CD4-positive, alpha-beta T cell treated with Interleukin-10 for 1 hour (primary cell): ENCODE measurements around the gene GPC6.
A peak's percentile ranks its signal among the peaks of the same experiment; 100 is the strongest.

Experiments
- DNase-seq: peaks from one replicate; pipeline ENCODE4 v3.0.0-alpha.2; 2020

GPC6 gene

DNA sequence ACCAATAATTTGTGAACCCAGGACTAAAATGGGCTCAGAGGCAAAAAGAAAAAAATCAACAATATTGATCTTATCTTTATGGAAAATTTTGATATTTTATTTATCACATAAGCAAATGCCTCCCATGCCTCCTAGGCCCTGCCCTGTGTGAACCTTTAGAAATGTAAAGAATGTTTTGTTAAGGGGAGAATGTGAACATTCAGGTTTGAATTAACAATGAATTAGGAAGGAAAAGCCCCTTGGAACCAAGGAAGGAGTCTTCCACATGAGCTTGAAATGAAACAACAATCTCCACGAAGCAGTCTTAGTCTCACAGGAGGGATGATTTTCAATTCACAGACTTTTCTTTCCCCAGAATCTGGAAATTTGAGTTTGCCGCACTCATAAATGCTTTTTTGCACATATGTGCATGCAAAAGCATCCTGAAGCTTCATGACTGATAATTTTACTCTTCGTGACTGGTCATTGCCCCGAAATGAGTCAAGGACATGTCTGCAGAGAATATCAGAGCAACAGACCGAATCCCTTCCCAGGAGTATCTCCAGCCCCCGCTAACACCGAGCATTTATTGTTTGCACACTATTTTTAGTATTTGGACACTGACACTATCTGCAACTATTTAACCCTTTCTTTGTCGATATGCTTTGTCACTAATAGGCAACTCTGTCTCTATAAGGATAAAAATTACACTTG, 1117.7 kb downstream of the GPC6 start:
- DNase-seq, result no peak

DNA sequence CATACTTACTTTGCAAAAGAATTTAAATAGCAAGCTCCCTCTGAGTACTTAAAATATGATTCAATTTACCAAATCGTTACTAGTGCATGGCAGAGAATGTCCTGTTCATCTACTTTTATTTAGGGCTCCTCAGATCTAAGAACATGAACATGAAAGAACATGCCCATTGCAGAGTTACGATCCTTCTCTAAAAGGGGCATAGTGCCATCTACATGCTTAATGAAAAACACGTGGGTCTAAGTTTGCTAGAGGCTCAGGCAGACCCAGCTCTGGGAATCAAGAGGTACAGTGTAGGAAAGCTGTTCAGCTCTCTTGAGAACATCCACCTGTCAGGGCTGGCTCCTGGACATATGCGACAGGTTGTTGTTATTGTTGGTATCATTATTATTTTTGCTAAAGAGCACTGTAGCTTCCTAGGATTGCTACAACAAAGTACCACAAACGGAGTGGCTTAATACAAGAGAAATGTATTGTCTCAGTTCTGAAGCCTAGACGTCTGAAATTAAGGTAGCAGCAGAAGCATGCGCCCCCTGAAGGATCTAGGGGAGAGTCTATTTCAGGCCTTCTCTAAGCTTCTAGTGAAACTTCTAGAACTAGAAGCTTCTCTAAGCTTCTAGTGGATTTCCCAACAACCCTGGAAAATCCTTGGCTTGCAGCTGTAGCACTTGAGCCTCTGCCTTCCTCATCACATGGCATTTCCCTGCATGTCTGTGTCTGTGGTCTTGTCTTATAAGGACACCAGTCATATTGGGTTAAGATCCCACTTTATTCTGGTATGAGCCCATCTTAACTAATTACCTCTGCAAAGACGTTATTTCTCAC, 1119.0 kb downstream of the GPC6 start:
- DNase-seq, result peak; percentile 56

DNA sequence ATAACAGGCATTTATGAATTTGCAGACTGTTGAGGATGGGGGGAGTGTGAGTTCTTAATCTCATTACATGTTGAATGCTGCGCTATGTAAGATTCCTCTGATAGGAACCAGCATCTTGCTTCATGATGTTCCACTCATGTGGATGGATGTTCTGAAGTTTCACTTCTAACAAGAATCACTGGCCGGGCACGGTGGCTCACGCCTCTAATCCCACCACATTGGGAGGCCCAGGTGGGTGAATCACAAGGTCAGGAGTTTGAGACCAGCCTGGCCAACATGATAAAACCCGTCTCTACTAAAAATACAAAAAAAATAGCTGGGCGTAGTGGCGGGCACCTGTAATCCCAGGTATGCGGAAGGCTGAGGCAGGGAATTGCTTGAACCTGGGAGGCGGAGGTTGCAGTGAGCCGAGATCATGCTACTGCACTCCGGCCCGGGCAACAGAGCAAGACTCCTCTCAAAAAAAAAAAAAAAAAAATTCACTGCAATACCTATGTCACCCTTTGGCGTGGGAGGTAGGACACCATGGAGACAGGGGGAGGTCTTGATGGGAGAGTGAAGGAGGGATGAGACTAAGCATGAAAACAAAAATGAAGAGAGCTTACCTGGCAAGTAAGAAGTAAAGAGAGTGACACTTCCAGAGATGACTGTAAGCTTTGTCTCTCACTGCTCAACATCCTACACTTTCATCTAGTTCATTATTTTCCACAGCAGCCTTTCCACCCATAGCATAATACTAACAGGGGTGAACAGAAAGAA, 1119.8 kb downstream of the GPC6 start:
- no peak for DNase-seq

DNA sequence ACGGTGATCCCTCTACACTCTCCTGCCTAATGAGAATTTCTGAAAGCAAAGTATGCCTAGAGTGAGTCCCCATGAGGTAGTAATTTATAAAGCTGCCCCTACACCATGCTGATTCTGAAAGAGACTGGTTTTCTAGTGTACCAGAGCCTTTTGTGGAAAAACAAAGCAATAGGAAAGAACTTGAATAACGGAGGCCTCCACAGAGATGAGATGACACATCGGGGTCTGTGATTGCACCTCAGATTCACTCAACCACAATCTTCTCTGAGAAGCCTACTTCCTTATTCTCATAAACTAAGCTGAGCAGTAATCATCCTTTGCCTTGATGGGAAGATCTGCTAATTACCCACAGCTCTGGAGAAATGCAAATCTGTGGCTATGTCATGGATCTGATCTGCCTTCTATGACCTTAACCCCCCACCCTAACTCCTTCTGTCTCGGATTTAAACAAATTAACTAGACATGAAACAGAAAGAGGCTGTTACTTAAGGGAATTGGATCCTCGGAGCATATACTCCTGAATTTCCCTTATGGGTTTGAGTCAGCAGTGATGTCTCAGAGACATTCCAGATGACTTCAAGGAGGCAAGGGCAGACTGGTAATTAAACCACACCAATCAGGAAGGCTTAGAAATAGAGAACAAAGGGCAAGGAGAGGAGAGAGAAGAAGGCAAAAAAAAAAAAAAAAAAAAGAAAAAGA, 1124.8 kb downstream of the GPC6 start:
- DNase-seq, result no peak

DNA sequence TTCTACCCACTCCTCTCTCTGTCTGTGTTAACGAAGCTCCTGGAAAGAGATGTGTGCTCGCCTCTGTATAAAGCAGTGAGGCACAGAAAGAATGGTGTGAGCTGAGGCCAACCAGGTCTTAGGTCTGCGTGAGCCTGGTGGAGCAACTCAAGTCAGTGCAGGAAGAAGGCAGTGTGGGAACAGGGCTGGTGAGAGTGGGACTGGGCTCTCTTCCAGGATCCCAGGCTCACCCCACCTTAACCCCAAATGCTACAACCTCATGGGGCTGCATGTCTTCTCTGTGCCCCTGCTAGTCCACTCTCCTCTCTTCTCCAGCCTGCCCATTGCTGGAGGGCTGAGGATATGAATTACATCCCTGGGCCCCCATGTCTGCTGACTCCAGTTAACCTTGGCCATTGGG, 1125.5 kb downstream of the GPC6 start:
- DNase-seq, result no peak

DNA sequence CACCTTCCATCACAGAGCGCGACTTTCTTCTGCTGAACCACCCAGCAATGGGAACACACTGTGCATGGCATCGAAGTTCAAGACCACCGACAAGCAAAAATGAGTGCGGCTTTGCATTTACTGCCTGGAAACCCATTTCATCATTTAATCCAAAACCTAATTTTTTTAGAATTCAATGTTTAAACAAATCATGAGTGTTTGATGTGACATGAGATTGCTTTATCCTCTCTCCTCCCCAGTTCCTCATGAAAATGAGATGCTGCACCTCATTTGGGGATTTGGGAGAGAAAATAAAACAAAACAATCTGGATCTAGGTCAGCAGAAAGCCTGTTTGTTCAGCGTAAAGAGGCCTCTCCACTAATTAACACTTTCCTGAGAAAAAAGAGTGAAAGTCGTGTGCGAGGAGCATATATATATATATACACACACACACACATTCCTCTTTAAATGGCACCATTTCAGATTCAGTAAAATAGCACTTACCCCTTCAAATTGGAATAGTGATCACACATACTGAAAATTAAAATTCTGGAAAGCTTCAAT, 1126.6 kb downstream of the GPC6 start:
- DNase-seq, result no peak

DNA sequence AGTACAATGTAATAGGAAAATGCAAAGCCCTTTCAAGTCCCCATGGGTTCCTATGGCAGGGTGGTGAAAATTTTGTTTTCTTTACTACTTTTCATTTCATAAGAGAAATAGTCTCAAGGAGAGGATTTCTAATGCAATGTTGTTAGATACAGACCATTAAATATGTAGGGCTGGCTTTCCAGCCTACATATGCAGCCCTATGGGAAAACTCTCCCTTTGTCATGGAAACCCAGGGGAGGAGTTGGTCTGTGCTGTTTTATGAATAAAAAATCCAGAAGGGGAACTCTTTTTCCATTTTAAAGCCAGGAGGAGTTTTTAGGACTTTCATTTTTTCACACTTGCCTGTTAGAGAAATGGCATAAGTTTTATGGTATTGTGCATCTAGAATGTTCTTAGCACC, 1133.3 kb downstream of the GPC6 start:
- DNase-seq, result no peak

DNA sequence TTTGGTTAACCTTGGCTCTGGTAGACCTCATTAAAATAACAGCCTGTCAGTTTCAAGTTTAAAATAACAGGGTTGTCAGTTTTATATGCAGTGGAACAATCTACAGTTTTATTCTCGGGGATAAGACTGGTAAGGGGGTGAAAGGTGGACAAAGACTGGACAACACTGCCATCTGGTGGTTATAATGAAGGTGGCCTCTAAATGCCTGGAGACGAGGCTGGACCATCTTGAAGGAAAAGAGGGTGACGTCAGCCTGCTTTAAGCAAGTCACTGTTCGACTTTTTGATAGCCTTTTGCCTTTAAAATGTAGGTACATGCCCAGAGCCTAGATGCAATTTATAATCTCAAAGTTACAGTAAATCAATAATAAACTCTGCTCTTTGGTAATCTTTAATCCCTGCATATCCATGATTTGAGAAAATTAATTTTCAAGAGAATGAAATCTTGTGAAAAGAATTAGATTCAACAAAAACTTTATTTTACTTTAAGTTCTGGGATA, 1135.9 kb downstream of the GPC6 start:
- peak; percentile 78 for DNase-seq

DNA sequence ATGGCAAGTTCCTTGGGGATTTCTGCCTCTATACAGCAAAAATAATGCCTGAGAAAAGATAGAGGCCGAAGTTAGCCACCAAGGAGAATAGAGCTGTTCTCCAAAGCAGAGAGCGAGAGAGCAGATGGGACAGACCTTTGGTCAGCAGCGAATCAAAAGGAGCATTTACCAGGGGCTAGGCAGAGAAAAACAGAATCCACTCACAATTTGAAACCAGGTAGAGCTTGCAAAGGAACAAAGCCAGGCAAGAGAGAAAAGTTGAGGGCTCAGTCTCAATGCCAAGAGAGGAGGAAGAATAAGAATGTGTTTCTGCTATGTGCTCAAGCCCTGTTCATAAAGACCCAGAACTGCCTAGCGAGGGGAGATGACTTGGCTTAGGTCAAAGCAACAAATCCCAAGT, 1140.1 kb downstream of the GPC6 start:
- no peak for DNase-seq

DNA sequence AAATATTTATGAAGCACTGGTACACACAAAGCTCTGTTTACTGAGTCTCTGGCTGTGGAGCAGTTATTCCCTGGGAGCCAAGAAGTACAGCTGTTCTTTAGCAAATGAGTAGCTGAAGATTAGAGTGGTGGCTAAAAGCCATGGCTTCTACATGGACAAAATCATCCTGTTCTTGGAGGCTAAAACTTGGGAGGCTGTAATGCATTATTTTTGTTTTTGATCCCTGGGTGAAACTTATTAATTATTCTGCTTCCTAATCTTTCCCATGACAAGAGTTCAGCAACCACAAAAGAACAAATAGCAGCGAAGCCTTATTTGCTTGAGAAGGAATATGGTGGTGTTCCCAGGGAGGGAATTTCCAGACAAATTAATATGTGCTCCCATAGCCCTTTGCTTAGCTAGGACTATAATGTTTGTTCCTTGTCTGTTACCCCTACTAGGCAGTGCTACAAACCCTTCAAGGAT, 1143.4 kb downstream of the GPC6 start:
- DNase-seq, result no peak

DNA sequence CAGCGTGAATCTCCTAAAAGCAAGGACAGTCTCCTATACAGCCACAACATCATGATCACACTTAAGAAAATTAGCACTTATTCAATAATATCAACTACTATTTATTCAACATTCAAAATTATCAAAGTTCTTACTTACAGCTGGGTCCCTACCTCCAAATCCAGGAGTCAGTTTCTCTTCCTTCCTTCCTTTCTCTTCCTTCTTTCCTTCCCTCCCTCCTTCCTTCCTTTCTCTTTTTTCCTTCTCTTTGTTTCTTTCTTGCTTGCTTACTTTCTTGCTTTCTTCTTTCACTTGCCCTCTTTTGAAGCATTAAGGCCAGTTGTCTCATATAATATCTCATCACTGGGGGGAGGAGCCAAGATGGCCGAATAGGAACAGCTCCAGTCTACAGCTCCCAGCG, 1145.2 kb downstream of the GPC6 start:
- no peak for DNase-seq

DNA sequence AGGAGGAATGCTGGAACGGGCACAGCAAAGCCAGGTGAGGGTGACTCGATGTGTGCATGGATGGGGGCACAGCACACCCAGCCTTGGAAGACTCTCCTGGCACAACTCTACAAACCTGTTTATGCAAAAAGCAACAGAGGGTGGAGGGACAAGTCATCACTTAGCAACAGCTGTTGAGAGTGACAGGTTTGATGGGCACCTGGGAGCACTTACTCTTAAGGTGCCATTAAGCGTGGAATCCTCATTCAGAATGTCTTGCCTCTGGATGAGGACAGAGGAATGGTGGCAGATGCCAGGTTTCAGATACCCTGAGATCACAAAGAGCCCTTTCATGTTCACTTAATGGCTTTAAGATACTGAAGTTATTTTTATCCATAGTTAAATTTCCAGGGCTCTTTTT, 1155.9 kb downstream of the GPC6 start:
- no peak for DNase-seq

DNA sequence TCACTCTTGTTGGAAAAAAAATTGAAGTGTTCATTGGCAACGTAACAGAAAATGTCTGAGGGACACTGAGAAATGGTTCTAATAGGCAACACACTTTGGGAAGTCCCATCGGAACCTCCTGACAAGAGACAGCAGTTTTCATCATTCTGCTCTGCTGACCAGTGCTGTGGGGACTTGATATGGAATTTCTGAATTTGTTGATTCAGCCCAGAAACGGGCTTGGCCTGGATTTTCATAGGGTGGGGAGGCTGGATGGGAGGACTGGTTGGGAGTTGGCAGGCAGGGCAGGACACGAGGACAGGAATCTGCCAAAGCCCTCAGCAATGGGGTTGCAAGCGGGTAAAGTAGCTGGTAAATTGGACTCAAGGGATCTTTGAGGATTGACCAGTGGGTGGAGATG, 1156.4 kb downstream of the GPC6 start:
- DNase-seq, result no peak

DNA sequence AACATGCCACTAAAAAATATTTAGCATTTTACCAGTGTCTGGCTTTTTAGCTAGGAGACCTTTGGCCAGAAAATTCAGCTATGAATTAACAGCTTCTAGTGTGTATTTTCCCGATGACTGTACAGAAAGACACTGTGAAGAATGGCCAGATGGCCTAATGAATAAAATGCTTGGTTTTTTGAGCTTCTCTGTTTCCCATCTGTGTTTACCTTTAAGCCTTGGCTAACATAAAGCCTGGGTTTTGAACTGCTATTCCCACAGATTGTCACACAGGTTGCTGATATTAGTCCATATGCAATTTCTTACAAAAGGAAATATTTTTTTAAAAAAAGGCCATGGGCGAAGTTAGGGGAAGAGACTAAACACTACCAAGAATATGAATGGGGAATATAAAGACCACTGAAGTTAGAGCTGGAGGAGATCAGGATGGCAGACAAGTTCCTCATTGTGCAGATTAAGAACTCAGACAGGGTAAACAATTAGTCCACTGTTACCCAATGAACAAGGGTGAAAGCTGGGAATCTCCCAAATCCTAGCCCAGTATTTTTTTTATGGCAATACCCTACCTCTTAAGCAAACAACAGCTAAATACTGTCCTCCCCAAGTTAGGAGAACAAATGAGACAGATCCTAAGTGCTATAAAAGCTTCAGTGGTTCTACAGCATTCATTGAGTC, 1157.8 kb downstream of the GPC6 start:
- no peak for DNase-seq

DNA sequence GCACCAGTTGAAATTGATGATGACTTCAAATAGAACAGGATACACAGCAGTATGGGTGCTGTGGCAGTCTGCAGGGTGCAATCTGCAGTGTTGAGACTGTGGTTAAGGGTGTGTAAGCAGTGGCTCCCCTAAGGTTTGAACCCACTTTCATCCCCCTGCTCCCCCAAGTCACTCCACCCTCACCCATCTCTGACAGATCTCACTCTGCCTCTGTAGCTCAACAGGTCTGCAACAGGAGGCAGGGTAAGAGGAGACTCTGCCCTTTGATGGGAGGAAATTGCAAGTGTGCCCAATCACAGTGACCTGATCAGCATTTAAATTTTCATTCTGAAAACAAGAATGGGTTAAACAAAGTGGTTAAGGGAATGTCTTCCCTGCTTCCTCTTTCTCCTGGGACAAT, 1160.4 kb downstream of the GPC6 start:
- DNase-seq, result no peak

DNA sequence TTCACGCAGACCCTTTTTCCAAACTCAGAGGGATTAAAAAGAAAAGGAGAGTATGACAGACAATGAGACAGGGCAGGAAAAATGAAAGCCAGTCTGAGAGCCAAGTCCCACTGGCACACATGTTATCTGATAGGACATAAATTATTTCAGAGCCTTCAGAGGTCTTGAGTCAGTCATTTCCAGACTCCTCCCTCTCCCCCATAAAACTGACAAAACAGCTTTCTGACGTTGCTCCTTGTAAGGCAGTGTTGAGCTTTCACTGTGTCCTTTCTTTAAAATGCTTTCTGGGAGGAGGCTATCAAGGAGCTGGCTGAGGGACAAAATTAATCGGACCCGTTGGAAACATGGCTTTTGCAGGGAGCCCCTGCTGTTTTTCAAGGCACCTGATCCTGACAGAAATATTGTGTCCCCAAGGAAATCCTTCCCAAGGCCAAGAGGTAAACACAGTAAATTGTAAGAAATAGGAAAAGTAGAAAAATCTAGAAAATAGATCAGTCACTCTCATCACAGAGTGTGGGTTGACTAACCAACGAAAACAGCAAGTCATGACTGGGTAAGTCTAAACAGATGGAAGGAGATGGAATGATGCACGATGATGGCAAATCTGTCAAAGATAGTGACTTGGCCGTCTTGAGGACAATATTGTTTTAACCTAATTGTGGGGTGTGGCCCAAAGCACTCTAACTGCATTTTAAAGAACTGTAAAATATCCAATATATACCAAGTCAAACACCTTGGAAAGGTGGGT, 1163.2 kb downstream of the GPC6 start:
- no peak for DNase-seq

DNA sequence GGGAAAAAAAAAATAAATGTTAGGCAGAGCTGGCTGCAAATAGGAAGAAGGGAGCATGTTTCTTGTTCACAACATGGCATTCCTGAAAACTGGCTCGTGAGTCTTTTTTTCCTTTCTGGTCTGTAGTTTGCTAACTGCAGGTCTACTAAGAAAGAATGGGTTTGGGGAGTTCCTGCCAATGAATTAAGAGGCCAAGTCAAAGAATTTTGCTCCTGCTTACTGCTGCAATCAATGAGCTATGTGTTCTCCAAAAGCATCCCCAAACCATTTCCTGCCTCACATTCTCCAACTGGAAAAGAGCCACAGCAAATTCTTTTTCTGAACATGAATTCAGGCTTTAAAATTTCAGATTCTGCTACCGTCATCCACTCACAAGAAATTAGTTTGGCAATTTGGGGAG, 1164.3 kb downstream of the GPC6 start:
- DNase-seq, result no peak

DNA sequence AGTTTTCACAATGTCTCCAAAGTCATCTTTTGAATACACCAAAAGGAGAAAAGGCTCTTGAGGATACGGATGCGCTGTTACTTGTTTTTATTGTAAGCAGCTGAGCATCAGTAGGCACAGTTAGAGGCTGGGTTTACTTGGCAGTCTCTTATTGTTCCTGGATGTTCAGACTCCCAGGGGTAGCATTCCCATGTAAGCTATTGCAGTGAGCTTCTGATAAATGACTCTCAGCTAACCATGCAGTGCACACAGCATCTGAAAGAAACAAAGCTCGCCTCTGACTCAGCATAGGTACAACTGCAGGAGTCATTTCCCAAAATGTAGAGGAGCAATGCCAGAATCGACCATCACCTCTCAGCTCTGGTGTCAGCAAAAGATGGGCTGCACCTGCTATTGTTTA, 1168.1 kb downstream of the GPC6 start:
- DNase-seq, result no peak

DNA sequence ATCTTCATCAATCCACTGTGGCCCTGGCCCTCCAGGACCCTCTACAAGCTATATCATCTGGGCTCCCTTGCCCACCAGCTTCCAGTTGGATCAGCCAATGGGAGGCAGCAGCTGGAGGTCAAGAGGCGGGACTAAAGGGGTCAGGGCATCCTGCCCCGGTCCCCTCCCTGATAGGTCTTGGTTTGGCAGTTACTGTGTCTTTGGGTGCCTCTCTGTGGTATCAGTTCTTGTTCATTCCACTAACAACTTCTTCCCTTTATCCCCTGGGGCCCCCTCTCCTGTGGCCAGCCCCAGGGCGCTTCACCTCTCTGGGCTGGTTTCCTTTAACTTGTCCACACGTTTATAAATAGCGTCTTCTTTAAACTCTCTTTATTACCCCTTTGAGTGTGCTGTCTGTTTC, 1169.3 kb downstream of the GPC6 start:
- DNase-seq, result no peak

DNA sequence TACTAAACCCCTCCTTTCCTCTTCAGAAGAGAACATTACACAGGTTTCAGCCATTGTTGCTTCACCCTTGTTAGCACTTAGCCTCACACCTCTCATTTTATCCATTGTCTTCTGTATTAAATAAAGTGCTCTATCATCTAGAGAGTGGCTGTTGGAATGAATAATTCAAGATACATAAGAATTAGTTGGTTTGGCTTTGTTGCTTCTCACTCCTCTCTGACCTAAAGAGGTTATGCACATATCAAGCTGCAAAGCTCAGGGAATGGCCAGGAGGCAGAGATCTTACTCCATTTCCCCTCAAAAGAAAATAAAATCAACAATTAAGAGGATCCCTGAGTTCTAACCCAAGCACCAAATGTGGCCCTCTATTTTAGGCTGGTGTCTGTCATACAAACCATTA, 1173.2 kb downstream of the GPC6 start:
- DNase-seq, result no peak

DNA sequence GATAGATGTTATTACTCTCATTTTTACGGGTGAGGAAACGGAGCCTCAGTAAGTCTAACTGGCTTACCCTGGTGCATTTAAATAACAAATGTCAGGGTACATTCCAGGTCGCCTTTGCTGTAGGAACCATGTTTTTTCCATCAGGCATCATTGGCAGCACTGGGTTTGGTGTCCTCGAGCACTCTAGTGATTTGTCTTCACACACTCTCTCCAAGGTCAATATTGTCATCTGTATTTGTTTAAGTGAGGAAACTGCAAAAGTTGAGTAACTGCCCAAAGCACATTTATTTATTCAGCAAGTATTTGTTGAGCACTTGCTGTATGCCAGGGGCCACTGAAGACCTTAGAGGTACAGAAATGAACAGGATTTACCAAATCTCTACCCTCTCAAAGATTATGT, 1174.3 kb downstream of the GPC6 start:
- DNase-seq, result no peak
